K562 (cell line): ENCODE results near the gene IDUA. TPM values are rescaled to one million over a fixed set of nuclear protein-coding genes. Genes with fewer than 3 reads are reported as not detected.
A peak's percentile ranks its signal among the peaks of the same experiment; 100 is the strongest.

Experiments used
- ARID1B ChIP-seq: fragments of 450-650 bp; IDR thresholded peaks from 2 replicates; pipeline ENCODE4 v1.6.1; 2016; ENCODE audit warnings: antibody characterized with exemption, mild to moderate bottlenecking, inconsistent platforms
- ARID4B ChIP-seq: sonication (generic); formaldehyde crosslinking; IDR thresholded peaks from 2 replicates; pipeline ENCODE4 v1.8.0; 2022; ENCODE audit warnings: mild to moderate bottlenecking, missing genetic modification reagents
- ARNT ChIP-seq, 2 experiments: fragments of 450-650 bp; IDR thresholded peaks; 2 replicates each; pipeline ENCODE4 v1.6.1; 2016; ENCODE audit warnings: mild to moderate bottlenecking in 1 of 2
- CBX3 ChIP-seq, 2 experiments: IDR thresholded peaks; 1 replicate in 1 of 2; 2 replicates in 1 of 2; pipeline ENCODE4 v1.6.1; 2012; ENCODE audit warnings: inconsistent platforms in 2 of 2, low read length in 2 of 2, borderline replicate concordance in 1 of 2, control low read depth in 1 of 2
- GTF3C2 ChIP-seq: IDR thresholded peaks from 3 replicates; pipeline ENCODE4 v1.6.1; 2011; ENCODE audit warnings: borderline replicate concordance, mild to moderate bottlenecking, moderate library complexity; ENCODE audit not compliant: insufficient read length; ENCODE audit errors: extremely low read depth
- HDAC1 ChIP-seq, 2 experiments: fragments of 450-650 bp; IDR thresholded peaks; 2 replicates each; pipeline ENCODE4 v1.6.1; 2016 to 2017; ENCODE audit warnings: inconsistent platforms in 1 of 2, mild to moderate bottlenecking in 1 of 2, moderate library complexity in 1 of 2
- IRF1 ChIP-seq: sonication (generic); formaldehyde crosslinking; IDR thresholded peaks from 2 replicates; pipeline ENCODE4 v1.8.0; 2022; ENCODE audit warnings: missing genetic modification reagents, mild to moderate bottlenecking, borderline replicate concordance
- KDM2B ChIP-seq: fragments of 250-450 bp; sonication (Bioruptor Pico); IDR thresholded peaks from 2 replicates; pipeline ENCODE4 v1.8.0; 2021; ENCODE audit warnings: mild to moderate bottlenecking, moderate library complexity
- MXI1 ChIP-seq: IDR thresholded peaks from 2 replicates; pipeline ENCODE4 v1.6.1; 2011; ENCODE audit warnings: low read depth, mild to moderate bottlenecking, improper control_type of control experiment, low read length
- NFXL1 ChIP-seq: fragments of 450-650 bp; formaldehyde crosslinking; IDR thresholded peaks from 2 replicates; pipeline ENCODE4 v1.4.0; 2021; ENCODE audit warnings: mild to moderate bottlenecking
- PHF21A ChIP-seq: fragments of 450-650 bp; IDR thresholded peaks from 2 replicates; pipeline ENCODE4 v1.6.1; 2017; ENCODE audit warnings: low read depth, borderline replicate concordance
- TARDBP ChIP-seq: fragments of 450-650 bp; IDR thresholded peaks from 2 replicates; pipeline ENCODE4 v1.6.1; 2016
- TEAD1 ChIP-seq, 2 experiments: fragments of 450-650 bp in 1 of 2; sonication (generic) in 1 of 2; formaldehyde crosslinking; IDR thresholded peaks; 2 replicates each; pipeline versions ENCODE4 v1.4.0 to v1.8.0; 2020 to 2022; ENCODE audit warnings: mild to moderate bottlenecking in 2 of 2, missing genetic modification reagents in 1 of 2
- TFAP4 ChIP-seq: sonication (generic); formaldehyde crosslinking; IDR thresholded peaks from 2 replicates; pipeline ENCODE4 v1.8.0; 2022; ENCODE audit warnings: missing genetic modification reagents, mild to moderate bottlenecking, moderate library complexity, borderline replicate concordance
- YY1 ChIP-seq, 3 experiments: IDR thresholded peaks; 2 replicates each; pipeline ENCODE4 v1.6.1; 2011; ENCODE audit warnings: low read length in 2 of 3, mild to moderate bottlenecking in 2 of 3, moderate library complexity in 2 of 3, borderline replicate concordance in 1 of 3, control low read depth in 1 of 3, low read depth in 1 of 3; ENCODE audit not compliant: insufficient read depth in 3 of 3, insufficient replicate concordance in 2 of 3, control insufficient read depth in 1 of 3, insufficient read length in 1 of 3; ENCODE audit errors: extremely low read depth in 1 of 3
- ZNF316 ChIP-seq: fragments of 450-650 bp; IDR thresholded peaks from 2 replicates; pipeline ENCODE4 v1.6.1; 2016
- ZNF79 ChIP-seq: fragments of 250-450 bp; sonication (Bioruptor Pico); IDR thresholded peaks from 2 replicates; pipeline ENCODE4 v1.4.0; 2020; ENCODE audit warnings: low read depth, mild to moderate bottlenecking, moderate library complexity
- polyA plus RNA-seq, 8 experiments: library from polyadenylated mRNA; depleted of rRNA in 4 of 8; stranded (reverse) in 5 of 8; unstranded in 3 of 8; fragments of >200 nt; fragmentation: Nextera tagmentation in 2 of 8; fragmentation: Illumina TruSeq in 1 of 8; extraction: Ambion mirVana in 2 of 8; extraction: Trizol in 1 of 8; gene quantifications; 2 replicates each; pipeline versions ENCODE4 v1.2.1 to v1.2.3, GENCODE V29; 2011 to 2014; ENCODE audit warnings: inconsistent platforms in 1 of 8, missing spikeins in 1 of 8
- total RNA-seq, 7 experiments: library from RNA; depleted of rRNA in 6 of 7; stranded (reverse); fragments of >200 nt in 6 of 7; fragmentation: Illumina TruSeq in 2 of 7; extraction: Trizol in 2 of 7; gene quantifications; 2 replicates each; pipeline versions ENCODE4 v1.2.1 to v1.2.3, GENCODE V29; 2011 to 2021; ENCODE audit warnings: low replicate concordance in 1 of 7

The IDUA gene
- total and polyA plus RNA-seq, 9 of the 15 experiments (the other 6 are each of a cell fraction or from before 2014, with no cell fraction given), result 0.04 to 16.1 (median 1.2) TPM

- no peak for TF ChIP-seq NFXL1
- TF ChIP-seq HDAC1 (IDR thresholded peaks at IDR 0.05), result 0 out of 4 replicates have a peak, but pooled peaks of 1 of the 2 experiments have one; percentile 22
- TF ChIP-seq PHF21A, result 0 out of 2 replicates have a peak, but pooled peaks have one; percentile 34
- peak in 1 of 2 experiments; percentile 33; a peak in 1 of 4 replicates for TF ChIP-seq TEAD1 (CRISPR knock-in tag; IDR thresholded peaks at IDR 0.05)
- no peak for TF ChIP-seq TARDBP
- TF ChIP-seq ARID1B, result 0 out of 2 replicates have a peak, but pooled peaks have one; percentile 13
- TF ChIP-seq CBX3 (IDR thresholded peaks at IDR 0.05; ENCODE audit: borderline replicate concordance in 1 of 2, low read length in 2 of 2), result peak in 1 of 2 experiments; percentile 53; a peak in 1 of 3 replicates
- TF ChIP-seq YY1 (IDR thresholded peaks at IDR 0.05; ENCODE audit: borderline replicate concordance in 1 of 3, control insufficient read depth in 1 of 3, extremely low read depth in 1 of 3, insufficient read depth in 3 of 3, insufficient read length in 1 of 3, insufficient replicate concordance in 2 of 3, low read depth in 1 of 3, low read length in 2 of 3), result peak in 2 of 3 experiments; percentile 52 to 79
- TF ChIP-seq GTF3C2, result no peak
- TF ChIP-seq ARNT (IDR thresholded peaks at IDR 0.05), result no peak
- TF ChIP-seq ZNF316, result peak; percentile 92
- TF ChIP-seq IRF1 (CRISPR knock-in tag), result no peak
- 0 out of 2 replicates have a peak, but pooled peaks have one; percentile 16 for TF ChIP-seq ARID4B (CRISPR knock-in tag)
- 0 out of 2 replicates have a peak, but pooled peaks have one; percentile 30 for TF ChIP-seq KDM2B (CRISPR knock-in tag)
- TF ChIP-seq ZNF79, result no peak
- peak; percentile 44; the same call in 1 of the 2 replicates for TF ChIP-seq MXI1
- TF ChIP-seq TFAP4, result peak; percentile 46; the same call in 1 of the 2 replicates
These were observed 25.3 kb downstream of the IDUA start (continued) for GRCh38 chr4:1012034-1012739.
